Measurements from ENCODE around the gene SGO2.
"Not testable (repeated sequence)": the region's sequence is repeated elsewhere in the genome, so short reads cannot be mapped to it uniquely, and the experiment has no call there.

The SGO2 gene

DNA sequence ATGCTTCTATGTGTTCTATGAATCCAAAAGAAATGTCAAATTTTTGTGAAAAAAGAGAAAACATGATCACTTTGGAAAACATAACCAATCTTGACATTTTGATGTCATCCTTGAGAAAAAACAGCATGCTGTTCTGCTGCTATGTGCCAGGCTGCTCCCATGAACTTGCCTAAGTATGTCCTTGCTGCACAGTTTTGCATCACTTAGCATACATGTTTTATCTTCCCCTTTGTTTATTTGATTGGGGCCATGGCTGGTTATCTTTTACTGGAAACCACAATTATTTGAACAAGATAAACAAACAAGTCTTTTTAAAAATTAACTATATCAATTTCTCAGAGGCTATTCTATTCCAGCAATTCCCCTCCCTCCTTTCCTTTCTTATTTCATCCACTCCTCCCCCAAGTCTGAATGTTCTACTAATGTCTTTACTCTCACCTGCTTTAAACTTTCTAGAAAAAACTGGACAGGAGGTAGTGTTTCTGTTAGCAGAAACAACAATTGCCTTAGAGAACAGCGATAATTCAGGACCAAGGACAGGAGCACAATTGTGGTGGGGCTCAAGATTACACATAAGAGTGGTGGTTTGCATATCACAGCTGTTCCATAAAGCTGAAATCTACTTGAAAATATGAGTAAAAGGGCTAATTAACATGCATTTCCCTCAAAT, 66.5 kb downstream of the SGO2 start:
- no peak for DNase-seq (ENCODE audit: low spot score)

GRCh38 chr2:200593905-200594304, 67.9 kb downstream of the SGO2 start:
- no peak for DNase-seq (ENCODE audit: low spot score)

- DNase-seq (ENCODE audit: low spot score): no peak
These were observed 69.9 kb downstream of the SGO2 start for GRCh38 chr2:200595913-200596312.

DNA sequence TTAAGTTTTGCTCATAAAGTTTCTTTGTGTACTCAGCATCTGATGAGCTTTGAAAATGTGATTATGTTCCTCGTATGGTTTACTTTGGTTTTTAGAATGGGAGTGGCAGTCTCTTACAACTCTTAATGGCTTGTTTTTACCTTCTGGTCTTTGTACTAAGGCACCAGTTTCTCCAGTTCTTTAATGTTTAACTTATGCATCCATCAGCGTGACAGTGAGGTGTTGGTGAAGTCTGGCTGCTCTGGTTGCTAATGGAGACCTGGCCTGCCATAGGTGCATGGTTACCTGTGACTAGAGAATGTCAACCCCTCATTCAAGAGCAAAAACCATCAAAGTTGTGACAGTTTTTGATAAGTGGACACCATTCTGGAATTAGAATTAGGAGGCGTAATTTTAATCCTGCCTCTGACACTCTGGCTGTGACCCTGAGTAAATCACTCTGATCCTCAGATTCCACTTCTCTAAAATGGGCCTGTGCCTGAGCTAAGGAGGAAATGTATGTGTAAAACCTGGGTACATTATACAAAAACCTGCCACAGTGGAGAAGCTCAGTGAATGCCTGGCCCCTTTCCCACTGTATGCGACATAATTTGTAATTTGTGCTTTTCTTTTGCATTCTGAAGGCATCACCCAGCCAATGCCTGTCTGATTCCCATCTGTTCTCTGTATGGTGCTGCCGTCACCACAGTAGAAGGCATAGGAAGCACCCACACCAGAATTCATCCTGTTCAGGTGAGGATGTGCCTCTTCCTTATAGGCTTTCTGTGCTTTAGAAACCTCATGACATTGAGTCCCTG, 71.0 kb downstream of the SGO2 start:
- DNase-seq (ENCODE audit: low spot score): no peak

DNA sequence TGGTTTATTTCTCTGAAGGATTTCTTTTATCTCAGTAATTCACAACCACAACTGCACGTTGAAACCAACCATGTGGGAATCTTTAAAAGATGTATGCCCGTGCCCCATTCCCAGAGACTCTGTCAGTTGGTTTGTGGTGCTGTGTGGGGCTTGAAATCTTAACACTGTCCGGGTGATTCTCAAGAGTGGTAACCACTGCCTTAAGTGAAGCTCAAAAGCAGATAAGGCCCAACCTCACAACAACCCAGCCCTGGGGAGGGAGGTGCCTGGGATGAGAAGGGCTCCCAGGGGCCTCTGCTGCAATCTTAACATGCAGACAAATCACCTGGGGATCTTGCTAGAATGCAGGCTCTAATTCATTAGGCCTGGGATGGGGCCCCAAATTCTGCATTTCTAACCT, 73.2 kb downstream of the SGO2 start:
- DNase-seq (ENCODE audit: low spot score): no peak

DNA sequence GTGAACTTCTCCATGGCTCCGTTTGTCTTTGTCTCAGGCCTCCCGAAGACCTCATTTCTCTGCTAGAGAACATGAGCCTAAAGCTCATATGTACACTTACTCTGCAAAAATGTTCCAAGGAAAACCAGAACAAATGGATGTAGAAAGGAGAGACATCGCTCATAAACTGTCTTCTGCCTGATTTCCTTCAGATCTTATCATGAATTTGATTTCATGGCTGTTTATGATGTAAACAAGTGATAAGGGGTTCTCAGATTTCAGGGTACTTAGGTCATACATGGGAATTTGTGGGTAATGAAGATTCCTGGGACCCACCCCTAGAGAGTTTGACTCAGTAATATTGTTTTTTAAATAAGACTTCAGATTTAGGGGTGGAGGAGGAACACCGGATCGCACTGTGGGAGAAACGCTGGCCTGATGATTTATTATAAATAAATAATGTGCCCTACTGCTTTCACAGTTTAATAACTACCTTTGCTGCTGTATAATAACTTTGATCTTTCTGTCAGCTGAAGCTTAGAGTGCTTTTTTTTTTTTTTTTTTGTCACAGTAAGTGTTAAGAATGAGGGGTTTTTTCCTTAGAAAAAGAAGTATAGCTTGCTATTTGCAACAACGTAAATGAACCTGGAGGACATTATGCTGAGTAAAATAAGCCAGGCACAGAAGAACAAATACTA, 74.7 kb downstream of the SGO2 start:
- DNase-seq (ENCODE audit: low spot score): no peak

GRCh38 chr2:200602584-200602983, 76.6 kb downstream of the SGO2 start:
- no peak for DNase-seq (ENCODE audit: low spot score)

DNA sequence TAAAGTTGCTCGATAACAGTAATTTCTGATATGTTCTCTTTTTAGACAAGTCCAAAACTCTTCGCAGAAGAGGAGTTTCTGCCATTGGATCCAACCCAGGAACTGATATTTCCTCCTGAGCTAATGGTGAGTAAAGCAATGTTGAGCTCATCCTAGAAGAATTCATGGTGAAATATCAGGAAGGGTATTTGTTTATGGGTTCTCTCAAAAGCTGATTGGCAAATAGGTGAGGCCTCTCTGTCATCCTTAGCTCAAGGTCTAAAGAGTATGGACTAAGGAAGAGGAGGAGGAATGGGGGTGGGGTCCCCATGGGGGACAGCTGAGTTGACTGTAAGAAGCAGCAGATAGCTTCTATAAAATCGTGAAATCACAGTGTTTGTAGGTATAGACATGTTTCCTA, 78.0 kb downstream of the SGO2 start:
- DNase-seq (ENCODE audit: low spot score): peak; percentile 52

- DNase-seq (ENCODE audit: low spot score): no peak
These were observed 78.7 kb downstream of the SGO2 start for GRCh38 chr2:200604571-200605255.

GRCh38 chr2:200608341-200609027, 82.5 kb downstream of the SGO2 start:
- DNase-seq (ENCODE audit: low spot score): no peak

- peak; percentile 92 for DNase-seq (ENCODE audit: low spot score)
These were observed 83.1 kb downstream of the SGO2 start for GRCh38 chr2:200609028-200609614.

DNA sequence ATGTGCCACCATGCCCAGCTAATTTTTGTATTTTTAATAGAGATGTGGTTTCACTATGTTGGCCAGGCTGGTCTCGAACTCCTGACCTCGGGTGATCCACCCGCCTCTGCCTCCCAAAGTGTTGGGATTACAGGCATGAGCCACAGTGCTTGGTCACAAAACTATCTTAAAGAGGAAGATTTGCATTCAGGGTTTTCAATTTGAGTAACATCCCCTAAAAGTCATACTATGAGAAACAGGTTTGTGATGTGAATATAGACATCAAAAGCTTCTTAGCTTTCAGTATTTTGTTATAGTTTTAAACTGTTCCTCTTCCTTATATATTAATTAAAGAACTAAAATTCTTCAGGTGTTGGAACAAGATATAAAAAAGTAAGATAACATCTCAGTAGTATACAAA, 84.2 kb downstream of the SGO2 start:
- not testable (repeated sequence) for DNase-seq (ENCODE audit: low spot score)

GRCh38 chr2:200613692-200614091, 87.7 kb downstream of the SGO2 start:
- DNase-seq (ENCODE audit: low spot score): no peak

DNA sequence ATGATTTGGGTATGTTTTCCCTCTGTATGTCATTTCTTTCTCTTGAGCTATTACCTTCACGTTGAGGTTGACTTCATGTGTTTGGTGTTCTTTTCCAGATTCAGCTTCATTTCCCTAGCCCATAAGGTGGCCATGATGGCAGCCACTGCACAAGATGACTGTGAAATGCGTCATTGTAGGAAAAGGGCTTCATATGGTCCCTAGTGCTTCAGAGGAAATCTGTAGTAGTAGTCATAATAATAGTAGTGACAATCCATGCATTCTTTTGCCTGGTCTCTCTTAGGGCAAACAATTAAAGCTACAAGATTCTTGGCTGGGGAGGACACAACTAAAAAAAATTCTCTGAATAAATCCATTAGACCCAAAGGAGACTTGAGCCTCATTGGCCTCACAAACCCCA, 88.2 kb downstream of the SGO2 start:
- no peak for DNase-seq (ENCODE audit: low spot score)

GRCh38 chr2:200615247-200615646, 89.2 kb downstream of the SGO2 start:
- DNase-seq (ENCODE audit: low spot score): peak; percentile 76

DNA sequence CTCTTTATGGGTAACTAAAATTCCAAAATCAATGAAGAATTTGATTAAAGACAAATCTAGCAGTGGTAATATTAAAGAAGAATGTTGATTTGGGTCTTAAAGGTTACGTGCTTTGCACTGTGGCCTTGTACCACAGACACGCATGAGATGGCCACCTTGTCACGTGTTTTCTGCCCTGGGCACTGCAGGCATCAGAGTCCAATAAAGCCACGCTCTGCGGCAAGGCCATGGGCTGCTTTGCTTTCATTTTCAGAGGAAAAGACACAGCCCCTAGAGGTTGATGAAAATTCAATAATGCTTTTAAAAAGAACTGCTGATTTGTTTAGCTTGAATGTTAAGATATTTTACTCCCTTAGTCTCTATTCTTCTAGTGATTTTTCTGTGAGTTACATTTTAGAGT, 90.2 kb downstream of the SGO2 start:
- DNase-seq (ENCODE audit: low spot score): no peak

DNA sequence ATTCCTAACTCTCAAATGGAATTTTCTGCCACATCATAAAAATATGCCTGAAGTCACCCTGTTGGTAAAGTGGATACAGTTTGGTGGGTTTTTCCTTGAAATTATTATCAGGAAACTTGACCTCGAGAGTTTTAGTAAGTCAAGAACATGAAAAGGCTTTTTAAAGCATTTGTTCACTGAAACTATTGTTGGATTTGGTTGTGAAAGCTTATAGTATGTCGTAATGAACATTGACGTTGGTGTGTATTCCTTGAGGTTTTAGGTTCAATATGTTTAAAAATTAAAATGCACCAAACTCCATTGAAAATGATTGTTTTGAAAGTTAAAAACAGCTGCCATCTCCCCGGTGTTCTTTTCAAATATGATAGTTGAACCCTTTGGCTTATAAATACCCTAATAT, 90.6 kb downstream of the SGO2 start:
- DNase-seq (ENCODE audit: low spot score): no peak

DNA sequence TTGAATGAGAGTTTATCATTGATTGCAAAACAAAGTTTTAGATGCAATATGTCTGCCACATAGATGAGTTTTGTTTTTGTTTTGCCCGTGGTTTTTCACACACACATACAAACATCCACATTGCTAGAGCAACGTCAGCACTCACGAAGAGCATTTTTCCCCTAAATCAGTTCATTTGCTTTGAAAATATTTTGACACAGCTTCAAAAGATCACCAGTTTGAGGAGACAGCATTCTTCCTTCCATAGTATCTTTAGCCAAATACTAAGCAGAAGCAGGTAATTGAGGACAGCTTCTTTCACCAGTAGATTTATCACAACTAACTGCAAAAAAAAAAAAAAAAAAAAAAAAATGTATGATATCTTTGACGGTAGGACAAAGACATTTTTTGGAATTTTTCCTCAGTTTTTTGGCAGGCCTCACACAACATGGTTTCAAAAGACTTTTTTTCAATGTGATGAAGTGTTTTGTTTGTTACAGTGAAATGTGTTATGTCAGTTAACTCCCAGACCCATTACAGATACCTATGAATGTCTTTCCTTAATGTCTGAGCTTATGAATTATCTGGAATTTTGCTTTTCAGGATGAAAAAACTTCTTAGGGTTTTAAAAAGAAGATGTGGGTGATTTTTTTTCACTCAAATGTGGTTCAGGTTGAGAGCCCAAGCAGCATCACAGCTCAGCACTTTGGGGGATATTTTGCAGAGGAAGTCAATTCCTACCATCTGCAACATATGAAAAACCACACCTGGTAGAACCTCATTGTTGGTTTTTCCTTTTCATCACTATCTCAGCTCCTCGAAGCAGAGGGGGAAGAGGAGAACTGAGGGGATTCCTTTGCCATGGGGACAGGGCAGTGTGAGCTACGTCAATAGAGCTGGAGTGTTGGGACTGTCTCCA, 91.4 kb downstream of the SGO2 start:
- DNase-seq (ENCODE audit: low spot score): peak; percentile 9

DNA sequence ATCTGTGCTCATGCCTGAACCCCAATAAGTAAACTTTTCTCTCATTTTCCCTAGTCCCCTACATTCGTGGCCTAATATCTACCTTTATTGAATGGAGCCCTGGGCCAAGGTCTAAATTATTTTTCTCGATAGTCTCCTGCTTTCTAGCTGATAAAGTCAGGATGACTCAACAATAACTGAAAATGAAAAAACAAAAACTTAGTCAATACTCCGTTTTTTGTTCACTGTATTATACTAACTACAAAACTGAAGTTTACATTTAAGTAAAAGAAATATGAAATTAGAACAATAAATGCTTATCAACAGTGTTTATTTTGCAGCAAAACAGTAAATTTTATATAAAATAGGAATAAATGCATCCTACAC, 92.0 kb downstream of the SGO2 start:
- DNase-seq (ENCODE audit: low spot score): no peak

- DNase-seq (ENCODE audit: low spot score): peak; percentile 50
These were observed 92.6 kb downstream of the SGO2 start for GRCh38 chr2:200618590-200619021.

GRCh38 chr2:200619279-200619678, 93.3 kb downstream of the SGO2 start:
- DNase-seq (ENCODE audit: low spot score): no peak
